AG04450 (cell line): ENCODE data around the gene TRAPPC3L. TPM values are rescaled to one million over a fixed set of nuclear protein-coding genes. Genes with fewer than 3 reads are reported as not detected.
"Not testable (repeated sequence)": the region's sequence is repeated elsewhere in the genome, so short reads cannot be mapped to it uniquely, and the experiment has no call there.

Source experiments
- CTCF ChIA-PET: fragments of 300-600, 350-600 bp; formaldehyde crosslinking; extraction: SDS; loops from one replicate; lab custom pipeline; 2022; ENCODE audit warnings: antibody characterized with exemption, inconsistent platforms; lab: Charles Lee
- POLR2A ChIA-PET: fragments of 350-600 bp; formaldehyde crosslinking; extraction: SDS; loops from one replicate; lab custom pipeline; 2021; ENCODE audit warnings: antibody characterized with exemption, inconsistent platforms; lab: Yijun Ruan, JAX
- DNase-seq: peaks from one replicate; pipeline ENCODE4 v3.0.0-alpha.2; 2011; ENCODE audit warnings: low read depth, low spot score
- H3K27ac ChIP-seq: one replicate; pipeline ENCODE4 v1.5.1; 2012; ENCODE audit warnings: low read depth, low read length, control low read depth
- H3K27me3 ChIP-seq: one replicate; pipeline ENCODE4 v1.6.0; 2012; ENCODE audit warnings: low read length; ENCODE audit not compliant: control insufficient read depth, insufficient read depth
- H3K4me3 ChIP-seq: 2 replicates; pipeline ENCODE4 v1.5.1; 2011; ENCODE audit warnings: mild to moderate bottlenecking, low read depth, low read length, control low read depth
- H3K9me3 ChIP-seq: 2 replicates; pipeline ENCODE4 v1.5.1; 2012; ENCODE audit warnings: low read length; ENCODE audit not compliant: control insufficient read depth, insufficient read depth
- polyA plus RNA-seq: library from polyadenylated mRNA; depleted of rRNA; stranded (reverse); fragments of >200 nt; gene quantifications from 2 replicates; pipeline ENCODE4 v1.2.3, GENCODE V29; 2011
- TF ChIP-seq, protein P1 (sequence below): IDR thresholded peaks from 2 replicates; pipeline ENCODE4 v1.5.1; 2011; ENCODE audit warnings: low read depth, low read length, control low read depth, inconsistent platforms

The TRAPPC3L gene
- polyA plus RNA-seq, 1 experiment: 0.19 TPM

DNA sequence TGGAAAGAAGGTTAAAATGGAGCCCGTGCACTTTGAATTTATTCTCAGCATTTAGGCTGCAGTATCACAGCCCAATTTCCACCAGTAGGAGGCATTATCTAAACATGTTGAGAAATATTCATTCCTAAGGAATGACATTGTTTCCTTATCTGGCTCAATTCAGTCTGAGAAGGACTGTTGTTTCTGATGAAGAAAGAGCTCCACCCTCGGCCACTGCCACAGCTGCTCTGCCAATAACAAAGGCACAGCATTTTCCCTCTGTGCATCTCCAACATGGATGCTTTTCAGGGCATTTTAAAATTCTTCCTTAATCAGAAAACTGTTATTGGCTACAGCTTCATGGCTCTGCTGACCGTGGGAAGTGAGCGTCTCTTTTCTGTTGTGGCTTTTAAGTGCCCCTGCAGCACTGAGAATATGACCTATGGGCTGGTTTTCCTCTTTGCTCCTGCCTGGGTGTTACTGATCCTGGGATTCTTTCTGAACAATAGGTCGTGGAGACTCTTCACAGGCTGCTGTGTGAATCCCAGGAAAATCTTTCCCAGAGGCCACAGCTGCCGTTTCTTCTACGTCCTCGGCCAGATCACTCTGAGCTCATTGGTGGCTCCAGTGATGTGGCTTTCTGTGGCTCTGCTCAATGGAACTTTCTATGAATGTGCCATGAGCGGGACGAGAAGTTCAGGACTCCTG lies 33.9 kb downstream of the TRAPPC3L start, which contains the start of gene CALHM5:
CALHM5 (plus strand) TSS at position 216 of the 687 bp plus-strand sequence; CDS start at position 274, 58 bp downstream.
- peak; percentile 78 for DNase-seq
- ChIA-PET POLR2A (interaction anchor here (1.0 to 1.7 kb wide), 5 partner anchors 15 to 141 kb away, joined by 3 to 9 read pairs (median 8); partner anchors contain the start of genes DSE and RWDD1), CTCF (interaction anchor here (0.6 to 9.0 kb wide), 51 partner anchors 9 to 295 kb away, joined by 3 to 78 read pairs (median 4); partner anchors contain the start of genes RWDD1 and TSPYL1)
- TF ChIP-seq, protein P1, sequence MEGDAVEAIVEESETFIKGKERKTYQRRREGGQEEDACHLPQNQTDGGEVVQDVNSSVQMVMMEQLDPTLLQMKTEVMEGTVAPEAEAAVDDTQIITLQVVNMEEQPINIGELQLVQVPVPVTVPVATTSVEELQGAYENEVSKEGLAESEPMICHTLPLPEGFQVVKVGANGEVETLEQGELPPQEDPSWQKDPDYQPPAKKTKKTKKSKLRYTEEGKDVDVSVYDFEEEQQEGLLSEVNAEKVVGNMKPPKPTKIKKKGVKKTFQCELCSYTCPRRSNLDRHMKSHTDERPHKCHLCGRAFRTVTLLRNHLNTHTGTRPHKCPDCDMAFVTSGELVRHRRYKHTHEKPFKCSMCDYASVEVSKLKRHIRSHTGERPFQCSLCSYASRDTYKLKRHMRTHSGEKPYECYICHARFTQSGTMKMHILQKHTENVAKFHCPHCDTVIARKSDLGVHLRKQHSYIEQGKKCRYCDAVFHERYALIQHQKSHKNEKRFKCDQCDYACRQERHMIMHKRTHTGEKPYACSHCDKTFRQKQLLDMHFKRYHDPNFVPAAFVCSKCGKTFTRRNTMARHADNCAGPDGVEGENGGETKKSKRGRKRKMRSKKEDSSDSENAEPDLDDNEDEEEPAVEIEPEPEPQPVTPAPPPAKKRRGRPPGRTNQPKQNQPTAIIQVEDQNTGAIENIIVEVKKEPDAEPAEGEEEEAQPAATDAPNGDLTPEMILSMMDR: peak; percentile 83
- Histone ChIP-seq H3K27me3 (no peaks in the 10 kb centered on the region), H3K9me3 (no peaks in the 10 kb centered on the region), H3K4me3 (peak within 1 kb of the TSS; percentile 66), H3K27ac (peak within 1 kb of the TSS; percentile 94)

DNA sequence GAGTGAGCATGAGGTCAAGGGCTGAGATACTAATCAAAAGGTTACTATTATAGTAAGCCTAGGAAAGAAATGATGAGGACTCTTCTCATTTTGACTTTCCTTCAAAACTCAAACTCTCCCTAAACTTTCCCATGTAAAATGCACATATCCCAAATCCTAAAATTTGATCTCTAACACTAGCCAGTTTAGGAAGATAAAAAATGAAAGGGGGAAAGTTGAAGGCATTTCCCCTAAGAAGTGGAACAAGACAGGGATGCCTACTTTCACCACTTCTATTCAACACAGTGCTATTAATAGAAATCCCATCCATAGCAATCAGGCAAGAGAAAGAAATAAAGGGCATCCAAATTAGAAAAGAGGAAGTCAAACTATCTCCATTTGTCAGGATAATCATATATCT lies 37.0 kb downstream of the TRAPPC3L start:
- Histone ChIP-seq H3K9me3 (no peaks in the 10 kb centered on the region), H3K4me3 (no peak overlapping the region), H3K27ac (no peak overlapping the region), H3K27me3 (no peaks in the 10 kb centered on the region)
- POLR2A ChIA-PET: no interaction called here
- DNase-seq: no peak
- CTCF ChIA-PET: no interaction called here
- TF ChIP-seq, protein P1: no peak

DNA sequence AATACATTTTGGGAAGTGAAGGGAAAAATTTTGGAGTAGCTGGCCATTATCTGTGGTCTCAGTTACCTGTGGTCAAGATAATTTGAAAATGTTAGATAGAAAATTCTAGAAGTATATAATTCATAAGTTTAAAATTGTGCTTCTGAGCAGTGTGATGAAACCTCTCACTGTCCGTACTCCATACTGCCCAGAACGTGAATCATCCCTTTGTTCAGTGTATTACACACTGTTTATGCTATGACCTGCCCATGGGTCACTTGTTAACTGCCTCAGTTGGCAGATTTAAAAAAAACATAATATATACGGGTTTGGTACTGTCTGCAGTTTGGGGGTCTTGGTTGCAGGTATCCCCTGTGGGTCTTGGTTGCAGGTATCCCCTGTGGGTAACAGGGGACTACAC lies 38.2 kb downstream of the TRAPPC3L start:
- DNase-seq: no peak
- no peak overlapping the region for H3K4me3 ChIP-seq
- POLR2A ChIA-PET: no interaction called here
- TF ChIP-seq, protein P1: no peak
- H3K9me3 ChIP-seq: no peaks in the 10 kb centered on the region
- CTCF ChIA-PET: no interaction called here
- no peak overlapping the region for H3K27ac ChIP-seq
- H3K27me3 ChIP-seq: no peaks in the 10 kb centered on the region

DNA sequence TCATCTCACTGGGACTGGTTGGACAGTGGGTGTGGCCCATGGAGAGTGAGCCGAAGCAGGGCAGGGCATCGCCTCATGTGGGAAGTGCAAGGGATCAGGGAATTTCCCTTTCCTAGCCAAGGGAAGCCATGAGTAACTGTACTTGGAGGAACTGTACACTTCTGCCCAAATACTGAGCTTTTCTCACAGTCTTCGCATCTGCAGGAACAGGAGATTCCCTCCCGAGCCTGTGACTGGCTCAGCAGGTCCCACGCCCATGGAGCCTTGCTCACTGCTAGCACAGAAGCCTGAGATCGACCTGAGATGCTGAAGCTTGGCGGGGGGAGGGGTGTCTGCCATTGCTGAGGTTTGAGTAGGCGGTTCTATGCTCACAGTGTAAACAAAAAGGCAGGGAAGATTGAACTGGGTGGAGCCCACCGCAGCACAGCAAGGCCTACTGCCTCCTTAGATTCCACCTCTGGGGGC lies 44.5 kb downstream of the TRAPPC3L start:
- Histone ChIP-seq H3K9me3 (no peaks in the 10 kb centered on the region), H3K4me3 (no peak overlapping the region), H3K27me3 (no peaks in the 10 kb centered on the region), H3K27ac (no peak overlapping the region)
- TF ChIP-seq, protein P1: no peak
- CTCF ChIA-PET: interaction anchor here (0.9 to 2.2 kb wide), 4 partner anchors 11 to 232 kb away, joined by 3 to 13 read pairs (median 3); partner anchors contain the start of gene CALHM5
- POLR2A ChIA-PET: no interaction called here
- no peak for DNase-seq

DNA sequence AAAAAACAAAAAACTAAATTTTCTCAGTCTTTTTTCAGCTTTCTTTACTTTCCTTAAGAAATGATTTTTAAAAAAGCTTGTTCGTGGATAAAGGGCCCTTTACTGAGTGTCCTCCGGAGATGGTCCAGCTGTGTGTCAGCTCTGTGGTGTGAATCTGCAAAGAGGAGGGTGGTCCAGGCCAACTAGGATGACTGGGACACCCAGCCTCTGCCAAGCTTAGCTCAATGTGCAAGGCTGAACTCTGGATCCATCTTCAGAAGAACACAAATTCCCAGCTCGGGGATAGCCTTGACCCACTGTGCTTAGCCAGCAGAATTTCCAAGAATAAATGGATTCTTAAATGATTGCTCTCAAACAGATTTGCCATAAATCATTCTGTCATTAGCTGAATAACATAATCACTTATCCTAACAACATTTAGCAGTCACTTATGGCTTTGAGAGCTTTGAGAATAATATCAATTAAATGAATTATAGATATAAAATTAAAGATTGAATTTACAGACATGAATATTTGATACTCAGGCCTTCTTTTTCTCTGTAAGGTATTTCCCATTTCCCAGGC lies 48.3 kb downstream of the TRAPPC3L start:
- no peaks in the 10 kb centered on the region for H3K27me3 ChIP-seq
- ChIA-PET POLR2A (interaction anchor here (1.5 kb wide), 1 partner anchor 14 kb away, joined by 8 read pairs; the partner anchor contains the start of gene CALHM5), CTCF (interaction anchor here (1.2 to 5.8 kb wide), 5 partner anchors 15 to 229 kb away, joined by 4 to 51 read pairs (median 5); partner anchors contain the start of gene CALHM5)
- TF ChIP-seq, protein P1: no peak
- H3K27ac ChIP-seq: no peak overlapping the region
- no peak for DNase-seq
- H3K4me3 ChIP-seq: no peak overlapping the region
- no peaks in the 10 kb centered on the region for H3K9me3 ChIP-seq

DNA sequence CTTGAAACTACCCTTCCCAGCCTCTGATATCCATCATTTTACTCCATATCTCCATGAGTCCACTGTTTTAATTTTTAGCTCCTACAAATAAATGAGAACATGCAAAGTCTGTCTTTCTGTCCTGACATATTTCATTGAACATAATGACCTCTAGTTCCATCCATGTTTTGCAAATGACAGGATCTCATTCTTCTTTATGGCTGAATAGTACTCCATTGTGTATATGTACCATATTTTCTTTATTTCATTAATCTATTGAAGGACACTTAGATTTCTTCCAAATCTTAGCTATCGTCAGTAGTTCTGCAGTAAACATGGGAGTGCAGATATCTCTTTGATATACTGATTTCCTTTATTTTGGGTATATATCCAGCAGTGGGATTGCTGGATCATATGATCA lies 50.3 kb downstream of the TRAPPC3L start:
- H3K27me3 ChIP-seq, POLR2A ChIA-PET, H3K9me3 ChIP-seq, DNase-seq, H3K27ac ChIP-seq, H3K4me3 ChIP-seq: not testable (repeated sequence)
- CTCF ChIA-PET: interaction anchor here (1.2 to 5.8 kb wide), 2 partner anchors 17 to 227 kb away, joined by 3 to 51 read pairs; partner anchors contain the start of gene CALHM5
